HG03139 (cell line): ENCODE data around the gene SEPTIN5.

Source experiments
- ATAC-seq: cut with Tn5 transposase; IDR thresholded peaks from one replicate; pipeline ENCODE4 v1.9.1; 2021; ENCODE audit not compliant: unreplicated experiment

The SEPTIN5 gene

GRCh38 chr22:19759427-19760057 is 45.2 kb downstream of the SEPTIN5 start:
- no peak for ATAC-seq

GRCh38 chr22:19760058-19760950 is 46.0 kb downstream of the SEPTIN5 start, which contains the start of gene TBX1:
TBX1 (plus strand) TSS chr22:19760778; CDS start chr22:19760844, 66 bp downstream.
- no peak for ATAC-seq

GRCh38 chr22:19760951-19761724 is 46.8 kb downstream of the SEPTIN5 start:
- no peak for ATAC-seq

- ATAC-seq = no peak
Measured at GRCh38 chr22:19761725-19762567, 47.6 kb downstream of the SEPTIN5 start.

- ATAC-seq = no peak
Measured at GRCh38 chr22:19762568-19763457, 48.5 kb downstream of the SEPTIN5 start.

- no peak for ATAC-seq
Measured at GRCh38 chr22:19763458-19764298, 49.4 kb downstream of the SEPTIN5 start.

GRCh38 chr22:19764299-19764593 is 49.9 kb downstream of the SEPTIN5 start:
- no peak for ATAC-seq

- no peak for ATAC-seq
Measured at GRCh38 chr22:19764636-19765476, 50.6 kb downstream of the SEPTIN5 start.

- ATAC-seq = no peak
Measured at GRCh38 chr22:19765477-19766239, 51.4 kb downstream of the SEPTIN5 start.

GRCh38 chr22:19766240-19766510 is 51.9 kb downstream of the SEPTIN5 start:
- ATAC-seq = no peak

GRCh38 chr22:19766511-19767426 is 52.5 kb downstream of the SEPTIN5 start:
- no peak for ATAC-seq

GRCh38 chr22:19767427-19768341 is 53.4 kb downstream of the SEPTIN5 start:
- no peak for ATAC-seq

GRCh38 chr22:19769393-19769715 is 55.1 kb downstream of the SEPTIN5 start:
- ATAC-seq = no peak

- no peak for ATAC-seq
Measured at GRCh38 chr22:19770349-19771220, 56.3 kb downstream of the SEPTIN5 start.

- no peak for ATAC-seq
Measured at GRCh38 chr22:19772422-19772672, 58.0 kb downstream of the SEPTIN5 start.
